Measurements from ENCODE around the gene G6PC3.

DNA sequence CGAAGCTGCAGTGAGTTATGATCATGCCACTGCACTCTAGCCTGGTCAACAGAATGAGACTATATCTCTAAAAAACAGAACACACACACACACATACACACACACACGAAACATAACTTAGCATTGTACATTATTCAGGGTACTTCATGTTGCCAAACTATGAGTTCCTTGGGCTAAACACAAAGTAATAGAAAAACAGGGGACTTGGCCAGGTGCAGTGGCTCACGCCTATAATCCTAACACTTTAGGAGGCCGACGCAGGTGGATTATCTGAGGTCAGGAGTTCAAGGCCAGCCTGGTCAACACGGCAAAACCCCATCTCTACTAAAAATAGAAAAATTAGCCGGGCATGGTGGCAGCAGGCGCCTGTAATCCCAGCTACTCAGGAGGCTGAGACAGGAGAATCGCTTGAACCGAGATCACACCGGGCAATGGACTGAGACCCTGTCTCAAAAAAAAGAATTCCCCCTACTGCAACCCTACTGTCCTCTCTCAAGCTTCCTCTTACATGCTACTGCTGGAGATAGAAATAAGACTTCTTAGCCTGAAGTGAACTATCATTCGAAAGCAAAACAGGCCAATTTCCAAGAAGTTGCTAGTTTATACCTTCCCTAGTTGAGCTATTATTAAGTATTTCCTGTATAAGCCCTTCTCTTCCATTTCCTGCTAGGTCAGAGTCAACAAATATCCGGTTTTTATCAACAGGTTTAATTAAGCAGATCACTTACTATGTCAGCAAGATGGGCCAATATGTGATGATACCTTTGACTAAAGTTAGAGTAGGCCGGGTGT, 11.2 kb upstream of the G6PC3 start:
- TF ChIP-seq, protein P1, sequence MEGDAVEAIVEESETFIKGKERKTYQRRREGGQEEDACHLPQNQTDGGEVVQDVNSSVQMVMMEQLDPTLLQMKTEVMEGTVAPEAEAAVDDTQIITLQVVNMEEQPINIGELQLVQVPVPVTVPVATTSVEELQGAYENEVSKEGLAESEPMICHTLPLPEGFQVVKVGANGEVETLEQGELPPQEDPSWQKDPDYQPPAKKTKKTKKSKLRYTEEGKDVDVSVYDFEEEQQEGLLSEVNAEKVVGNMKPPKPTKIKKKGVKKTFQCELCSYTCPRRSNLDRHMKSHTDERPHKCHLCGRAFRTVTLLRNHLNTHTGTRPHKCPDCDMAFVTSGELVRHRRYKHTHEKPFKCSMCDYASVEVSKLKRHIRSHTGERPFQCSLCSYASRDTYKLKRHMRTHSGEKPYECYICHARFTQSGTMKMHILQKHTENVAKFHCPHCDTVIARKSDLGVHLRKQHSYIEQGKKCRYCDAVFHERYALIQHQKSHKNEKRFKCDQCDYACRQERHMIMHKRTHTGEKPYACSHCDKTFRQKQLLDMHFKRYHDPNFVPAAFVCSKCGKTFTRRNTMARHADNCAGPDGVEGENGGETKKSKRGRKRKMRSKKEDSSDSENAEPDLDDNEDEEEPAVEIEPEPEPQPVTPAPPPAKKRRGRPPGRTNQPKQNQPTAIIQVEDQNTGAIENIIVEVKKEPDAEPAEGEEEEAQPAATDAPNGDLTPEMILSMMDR (IDR thresholded peaks at IDR 0.05; ENCODE audit: poor library complexity), result no peak
- no peak for TF ChIP-seq EZH2 (IDR thresholded peaks at IDR 0.05; ENCODE audit: borderline replicate concordance)

Measured in hepatocyte (in vitro differentiated cells).